GM18505 (cell line): ENCODE measurements around the gene SPACDR.
"Not testable (repeated sequence)": the region's sequence is repeated elsewhere in the genome, so short reads cannot be mapped to it uniquely, and the experiment has no call there.

Experiments
- ATAC-seq: cut with Tn5 transposase; IDR thresholded peaks from one replicate; pipeline ENCODE4 v1.9.1; 2021; ENCODE audit not compliant: unreplicated experiment
- POLR2A ChIP-seq: IDR thresholded peaks from 4 replicates; pipeline ENCODE4 v1.6.1; 2011; ENCODE audit warnings: borderline replicate concordance; ENCODE audit not compliant: insufficient read depth, insufficient read length; ENCODE audit errors: extremely low read depth

SPACDR gene, protein sequence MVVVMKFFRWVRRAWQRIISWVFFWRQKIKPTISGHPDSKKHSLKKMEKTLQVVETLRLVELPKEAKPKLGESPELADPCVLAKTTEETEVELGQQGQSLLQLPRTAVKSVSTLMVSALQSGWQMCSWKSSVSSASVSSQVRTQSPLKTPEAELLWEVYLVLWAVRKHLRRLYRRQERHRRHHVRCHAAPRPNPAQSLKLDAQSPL

GRCh38 chr7:100464210-100464660 lies at the start of gene SPACDR:
TSS of gene SPACDR (minus strand) at chr7:100464260. CDS start at chr7:100464025, 235 bp downstream.
- no peak for ATAC-seq

DNA sequence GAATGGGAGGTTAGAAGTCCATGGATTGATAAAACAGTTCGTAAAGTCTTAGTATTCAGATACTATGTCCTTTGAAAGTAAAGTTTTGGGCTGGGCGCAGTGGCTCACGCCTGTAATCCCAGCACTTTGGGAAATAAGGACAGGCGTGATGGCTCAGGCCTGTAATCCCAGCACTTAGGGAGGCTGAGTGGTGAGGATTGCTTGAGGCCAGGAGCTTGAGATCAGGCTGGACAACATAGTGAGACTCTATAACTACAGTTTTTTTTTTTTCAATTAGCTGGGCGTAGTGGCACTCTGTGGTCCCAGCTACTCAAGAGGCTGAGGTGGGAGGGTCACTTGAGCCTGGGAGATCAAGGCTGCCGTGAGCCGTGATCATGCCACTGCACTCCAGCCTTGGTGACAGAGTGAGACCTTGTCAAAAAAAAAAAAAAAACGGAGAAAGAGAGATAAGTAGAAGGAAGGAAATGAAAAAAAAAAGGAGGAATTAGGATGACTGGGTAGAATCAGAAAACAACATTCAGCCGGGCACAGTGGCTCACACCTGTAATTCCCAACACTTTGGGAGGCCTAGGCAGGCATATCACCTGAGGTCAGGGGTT lies 49.3 kb upstream of the SPACDR start:
- no peak for TF ChIP-seq POLR2A
- ATAC-seq, result no peak

More at GRCh38 chr7:100464210-100464660, at the start of gene SPACDR:
- no peak for TF ChIP-seq POLR2A

DNA sequence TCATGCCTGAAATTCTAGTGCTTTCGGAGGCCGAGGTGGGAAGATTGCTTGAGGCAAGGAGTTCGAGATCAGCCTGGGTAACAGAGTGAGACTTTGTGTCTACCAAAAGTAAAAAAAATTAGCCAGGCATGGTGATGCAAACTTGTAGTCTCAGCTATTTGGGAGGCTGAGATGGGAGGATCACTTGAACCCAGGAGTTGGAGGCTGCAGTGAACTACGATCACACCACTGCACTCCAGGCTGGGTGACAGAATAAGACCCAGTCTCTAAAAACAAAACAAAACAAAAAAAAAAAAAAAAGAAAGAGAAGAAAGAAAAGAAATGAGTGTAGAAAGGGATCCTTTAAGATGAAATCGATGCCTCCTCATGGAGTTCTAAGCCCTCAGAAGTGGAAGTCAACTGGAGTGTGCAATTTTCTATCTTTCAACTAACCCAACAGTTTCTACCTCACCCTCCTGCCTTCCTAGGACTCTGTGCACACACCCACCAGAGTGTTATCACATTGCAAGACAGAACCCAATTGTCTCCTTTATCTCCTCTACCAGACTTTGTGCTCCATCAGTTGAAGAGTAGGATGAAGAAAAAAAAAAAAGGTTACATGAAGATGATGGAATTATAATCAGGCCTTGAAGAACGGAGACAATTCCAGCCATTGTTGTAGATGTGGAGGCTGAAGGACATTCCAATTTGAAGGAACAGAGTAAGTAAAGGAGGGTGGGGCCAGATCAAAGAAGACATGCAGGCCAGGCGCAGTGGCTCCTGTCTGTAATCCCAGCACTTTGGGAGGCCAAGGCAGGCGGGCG lies 46.6 kb upstream of the SPACDR start:
- ATAC-seq, result no peak
- TF ChIP-seq POLR2A, result no peak

- TF ChIP-seq POLR2A, result no peak
- ATAC-seq, result no peak
Measured at GRCh38 chr7:100509231-100509630, 45.2 kb upstream of the SPACDR start.

- TF ChIP-seq POLR2A, result no peak
- ATAC-seq, result no peak
Measured at GRCh38 chr7:100506356-100506923, 42.4 kb upstream of the SPACDR start.

DNA sequence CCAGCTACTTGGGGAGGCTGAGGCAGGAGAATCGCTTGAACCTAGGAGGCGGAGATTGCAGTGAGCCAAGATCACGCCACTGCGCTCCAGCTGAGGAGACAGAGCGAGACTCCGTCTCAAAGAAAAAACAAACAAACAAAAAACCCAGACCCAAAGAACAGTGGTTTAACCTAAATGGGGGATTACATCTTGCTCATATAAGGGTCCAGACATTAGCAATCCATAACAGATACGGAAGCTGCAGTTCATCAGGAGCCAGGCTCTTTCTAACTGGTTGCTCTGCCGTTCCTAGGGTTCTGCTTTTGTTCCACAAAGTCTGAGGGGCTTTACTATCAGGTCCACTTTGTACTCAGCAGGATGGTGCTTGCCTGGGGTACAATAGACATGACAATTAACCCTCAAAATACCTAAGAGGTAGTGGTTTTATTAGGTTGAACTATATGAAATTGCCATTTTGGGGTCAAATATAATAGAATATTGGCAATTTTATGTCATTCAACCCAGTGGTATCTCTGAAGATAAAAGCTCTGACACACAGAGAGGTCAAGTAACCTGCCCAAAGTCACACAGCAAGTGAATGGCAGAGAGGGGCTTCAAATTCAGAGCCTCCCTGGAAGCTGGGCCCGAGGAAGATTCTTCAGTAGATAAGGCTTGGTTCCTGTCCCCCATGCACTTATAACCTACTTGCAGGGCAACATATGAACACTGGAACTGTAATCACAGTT lies 41.0 kb upstream of the SPACDR start:
- no peak for TF ChIP-seq POLR2A
- ATAC-seq, result no peak

- not testable (repeated sequence) for ATAC-seq
Measured at GRCh38 chr7:100504031-100504430, 40.0 kb upstream of the SPACDR start.

GRCh38 chr7:100500743-100501142 lies 36.7 kb upstream of the SPACDR start:
- not testable (repeated sequence) for ATAC-seq

DNA sequence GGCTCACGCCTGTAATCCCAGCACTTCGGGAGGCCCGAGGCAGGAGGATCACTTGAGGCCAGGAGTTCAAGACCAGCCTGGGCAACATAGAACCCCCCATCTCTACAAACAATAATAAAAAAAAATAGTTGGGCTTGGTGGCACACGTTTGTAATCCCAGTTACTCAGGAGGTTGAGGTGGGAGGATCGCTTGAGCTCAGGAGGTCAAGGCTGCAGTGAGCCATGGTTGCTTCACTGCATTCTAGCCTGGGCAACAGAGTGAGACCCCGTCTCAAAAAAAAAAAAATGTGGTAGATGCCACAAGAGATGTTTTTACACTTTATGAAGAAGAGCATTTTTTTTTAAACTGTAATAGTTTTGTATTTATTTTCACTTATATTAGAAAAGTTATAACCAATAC lies 32.4 kb upstream of the SPACDR start:
- ATAC-seq, result no peak

DNA sequence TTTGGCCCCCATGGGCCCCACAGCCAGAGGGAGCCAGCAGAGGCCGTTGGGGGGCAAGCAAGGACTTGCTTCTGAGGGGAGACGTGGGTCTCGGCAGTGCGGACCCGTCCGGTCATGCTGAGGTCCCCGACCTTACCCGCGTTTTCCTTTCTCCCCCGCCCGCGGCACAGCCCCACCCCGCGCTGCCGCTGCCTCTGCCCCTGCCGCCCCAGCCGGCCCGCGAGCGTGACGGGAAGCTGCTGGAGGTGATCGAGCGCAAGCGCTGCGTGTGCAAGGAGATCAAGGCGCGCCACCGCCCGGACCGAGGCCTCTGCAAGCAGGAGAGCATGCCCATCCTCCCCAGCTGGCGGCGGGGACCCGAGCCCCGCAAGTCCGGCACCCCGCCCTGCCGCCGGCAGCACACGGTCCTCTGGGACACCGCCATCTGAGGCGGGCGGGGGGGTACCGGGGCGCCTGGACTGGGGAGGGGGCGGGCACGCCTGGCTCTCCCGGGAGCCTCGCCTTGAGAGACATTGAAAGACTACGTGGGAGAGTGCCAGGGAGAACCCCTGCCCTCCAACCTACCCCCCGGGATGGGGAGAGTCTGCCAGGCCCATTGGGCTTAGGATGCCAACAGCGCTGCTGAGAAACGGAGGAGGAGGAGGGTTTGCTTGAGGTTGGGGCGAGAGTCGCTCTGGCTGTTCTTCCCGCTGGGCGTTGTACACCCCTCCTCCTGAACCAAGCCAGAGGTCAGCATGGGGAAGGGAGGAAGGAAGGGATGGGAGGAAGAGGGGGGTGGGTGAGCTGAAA lies 29.6 kb upstream of the SPACDR start:
- no peak for ATAC-seq
- TF ChIP-seq POLR2A, result no peak

More for the DNA sequence above, 32.4 kb upstream of the SPACDR start:
- TF ChIP-seq POLR2A, result no peak

GRCh38 chr7:100492738-100493475 lies 28.8 kb upstream of the SPACDR start:
- ATAC-seq, result no peak
- no peak for TF ChIP-seq POLR2A

DNA sequence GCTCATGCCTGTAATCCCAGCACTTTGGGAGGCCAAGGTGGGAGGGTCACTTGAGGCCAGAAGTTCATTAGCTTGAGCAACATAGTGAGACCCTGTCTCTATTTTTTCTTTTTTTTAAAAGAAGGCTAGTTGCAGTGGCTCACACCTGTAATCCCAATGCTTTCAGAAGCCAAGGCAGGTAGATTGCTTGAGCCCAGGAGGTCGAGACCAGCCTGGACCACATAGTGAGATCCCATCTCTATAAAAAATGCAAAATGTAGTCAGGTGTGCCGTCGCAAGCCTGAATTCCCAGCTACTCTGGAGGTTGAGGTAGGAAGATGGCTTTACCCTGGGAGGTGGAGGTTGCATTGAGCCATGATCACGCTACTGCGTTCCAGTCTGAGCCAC lies 27.1 kb upstream of the SPACDR start:
- no peak for TF ChIP-seq POLR2A
- no peak for ATAC-seq
